GM18508 (cell line): ENCODE results near the gene NLGN1.

Experiments used
- ATAC-seq: cut with Tn5 transposase; IDR thresholded peaks from one replicate; pipeline ENCODE4 v1.9.1; 2021; ENCODE audit warnings: moderate number of reproducible peaks; ENCODE audit not compliant: insufficient read depth, unreplicated experiment

The NLGN1 gene

GRCh38 chr3:174294616-174295015, 897.1 kb downstream of the NLGN1 start:
- ATAC-seq: no peak

DNA sequence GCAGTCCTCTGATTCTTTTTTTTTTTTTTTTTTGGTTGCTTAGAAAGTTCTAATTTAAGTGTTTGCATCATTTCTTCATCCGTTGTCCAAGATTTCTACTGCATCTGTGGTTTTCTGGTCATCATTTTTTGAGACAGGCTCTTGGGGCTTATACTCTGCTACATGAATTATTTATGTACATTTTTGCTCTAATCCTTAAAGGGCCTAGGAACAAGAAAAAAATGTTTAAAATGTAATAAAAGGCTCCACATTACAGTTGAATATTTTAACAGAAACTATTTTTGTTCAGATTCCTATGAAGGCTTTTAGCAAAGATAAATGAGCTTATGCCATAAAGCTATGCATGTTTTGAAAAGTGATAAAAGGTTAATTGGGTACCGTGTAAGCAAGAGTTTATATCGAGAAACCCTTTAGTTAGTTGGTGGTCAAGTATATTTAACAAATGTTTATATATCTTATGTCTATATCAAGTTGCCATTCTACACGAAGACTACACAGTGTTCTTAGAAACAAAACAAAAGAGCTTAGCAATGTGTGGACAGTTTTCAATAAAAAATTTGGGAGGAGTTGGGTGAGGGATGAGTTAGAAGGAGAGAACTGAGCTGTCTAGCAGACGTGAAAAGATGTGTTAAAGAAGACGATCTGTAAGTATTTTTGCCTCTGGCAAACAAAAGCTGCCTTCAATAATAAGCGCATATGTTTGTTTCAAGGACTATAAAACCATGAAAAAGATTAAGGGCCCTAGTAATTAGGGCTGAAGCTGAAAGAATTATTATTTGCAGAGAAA, 898.0 kb downstream of the NLGN1 start:
- no peak for ATAC-seq

- ATAC-seq: no peak
Measured at GRCh38 chr3:174302746-174303315, 905.3 kb downstream of the NLGN1 start.

- ATAC-seq: no peak
Measured at GRCh38 chr3:174303907-174304560, 906.5 kb downstream of the NLGN1 start.

DNA sequence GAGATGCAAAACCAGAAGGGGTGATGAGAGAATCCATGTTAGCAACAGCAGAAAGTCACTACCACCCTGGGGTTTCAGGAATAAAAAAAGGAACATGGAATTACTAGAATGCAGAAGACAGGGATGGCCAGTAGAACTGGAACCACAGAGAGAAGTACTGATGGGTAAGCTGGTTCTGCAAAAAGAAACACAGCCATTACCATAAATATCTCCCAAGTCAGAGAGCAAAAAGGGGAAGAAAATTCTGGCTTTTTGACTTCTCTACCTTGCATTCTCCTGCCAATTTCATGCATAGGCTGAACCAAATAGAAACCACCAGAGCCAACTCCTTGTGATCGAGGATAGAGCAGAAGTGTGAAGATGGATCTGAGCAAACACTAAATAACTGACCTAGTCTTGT, 911.2 kb downstream of the NLGN1 start:
- no peak for ATAC-seq

GRCh38 chr3:174310475-174310983, 913.0 kb downstream of the NLGN1 start:
- no peak for ATAC-seq

DNA sequence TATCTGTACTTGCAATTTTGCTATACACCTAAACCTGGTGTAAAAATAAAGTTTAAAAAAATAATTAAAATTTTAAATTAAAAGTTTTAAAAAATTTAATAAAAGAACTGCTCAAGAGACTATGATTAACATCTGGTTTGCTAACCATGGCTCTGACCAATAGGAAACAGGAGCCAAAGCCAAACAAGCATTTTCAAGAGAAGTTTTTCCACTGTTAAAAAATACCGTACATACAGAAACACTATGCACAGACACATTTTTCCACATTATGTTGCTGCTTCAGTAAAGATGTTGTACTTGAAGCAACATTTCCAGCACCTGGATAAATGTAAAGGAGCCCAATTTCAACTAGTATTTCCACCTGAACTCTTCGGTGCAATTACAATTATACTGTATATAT, 917.7 kb downstream of the NLGN1 start:
- ATAC-seq: no peak

GRCh38 chr3:174317005-174317404, 919.5 kb downstream of the NLGN1 start:
- no peak for ATAC-seq

DNA sequence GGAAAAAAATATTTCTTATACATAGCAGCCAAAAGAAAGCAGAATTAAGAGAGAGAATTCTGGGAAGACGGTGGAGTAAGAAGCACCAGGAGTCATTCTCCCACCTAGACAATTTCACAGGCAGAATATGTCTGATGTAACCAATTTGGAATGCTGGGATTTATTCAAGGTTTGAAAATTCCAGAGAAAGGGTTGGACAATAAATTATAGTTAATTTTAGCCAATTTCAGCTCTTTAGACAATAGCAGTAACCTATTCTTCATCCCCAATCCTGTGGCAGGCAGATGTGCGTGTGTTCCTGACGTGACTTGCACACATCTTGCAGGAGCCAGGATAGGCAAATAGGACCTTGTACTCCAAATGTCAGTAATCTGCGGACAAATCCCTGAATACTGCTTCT, 920.6 kb downstream of the NLGN1 start:
- ATAC-seq: no peak

DNA sequence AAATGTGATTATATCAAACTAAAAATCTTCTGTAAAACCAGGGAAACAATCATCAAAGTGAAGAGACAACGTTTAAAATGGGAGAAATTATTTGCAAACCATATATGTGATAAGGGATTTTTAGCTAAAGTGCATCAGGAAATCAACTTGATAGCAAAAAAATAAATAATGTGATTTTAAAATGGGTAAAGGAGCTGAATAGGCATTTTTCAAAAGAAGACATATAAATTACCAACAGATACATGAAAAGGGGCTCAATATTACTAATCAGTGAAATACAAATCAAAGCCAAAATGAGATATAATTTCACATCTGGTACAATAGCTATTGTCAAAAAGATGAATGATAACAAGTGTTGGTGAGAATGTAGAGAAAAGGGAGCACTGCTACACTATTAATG, 924.0 kb downstream of the NLGN1 start:
- no peak for ATAC-seq

GRCh38 chr3:174322789-174323188, 925.2 kb downstream of the NLGN1 start:
- ATAC-seq: no peak

DNA sequence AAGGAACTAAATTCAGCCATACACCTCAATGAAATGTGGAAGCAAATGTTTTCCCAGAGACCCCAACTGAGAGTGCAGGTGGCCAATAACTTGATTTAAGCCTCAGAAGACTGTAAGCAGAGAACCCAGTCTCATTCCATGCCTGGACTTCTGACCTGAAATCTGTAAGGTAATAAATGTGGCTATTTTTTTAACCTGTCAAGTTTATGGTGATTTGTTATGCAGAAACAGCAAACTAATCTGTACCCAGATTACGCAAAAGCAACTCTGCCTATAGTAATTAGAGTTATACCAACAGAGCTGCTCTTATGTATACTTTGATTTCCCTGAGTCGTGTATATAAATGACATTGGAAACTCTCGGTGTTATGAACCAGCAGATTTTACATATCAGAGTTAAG, 927.6 kb downstream of the NLGN1 start:
- ATAC-seq: no peak

DNA sequence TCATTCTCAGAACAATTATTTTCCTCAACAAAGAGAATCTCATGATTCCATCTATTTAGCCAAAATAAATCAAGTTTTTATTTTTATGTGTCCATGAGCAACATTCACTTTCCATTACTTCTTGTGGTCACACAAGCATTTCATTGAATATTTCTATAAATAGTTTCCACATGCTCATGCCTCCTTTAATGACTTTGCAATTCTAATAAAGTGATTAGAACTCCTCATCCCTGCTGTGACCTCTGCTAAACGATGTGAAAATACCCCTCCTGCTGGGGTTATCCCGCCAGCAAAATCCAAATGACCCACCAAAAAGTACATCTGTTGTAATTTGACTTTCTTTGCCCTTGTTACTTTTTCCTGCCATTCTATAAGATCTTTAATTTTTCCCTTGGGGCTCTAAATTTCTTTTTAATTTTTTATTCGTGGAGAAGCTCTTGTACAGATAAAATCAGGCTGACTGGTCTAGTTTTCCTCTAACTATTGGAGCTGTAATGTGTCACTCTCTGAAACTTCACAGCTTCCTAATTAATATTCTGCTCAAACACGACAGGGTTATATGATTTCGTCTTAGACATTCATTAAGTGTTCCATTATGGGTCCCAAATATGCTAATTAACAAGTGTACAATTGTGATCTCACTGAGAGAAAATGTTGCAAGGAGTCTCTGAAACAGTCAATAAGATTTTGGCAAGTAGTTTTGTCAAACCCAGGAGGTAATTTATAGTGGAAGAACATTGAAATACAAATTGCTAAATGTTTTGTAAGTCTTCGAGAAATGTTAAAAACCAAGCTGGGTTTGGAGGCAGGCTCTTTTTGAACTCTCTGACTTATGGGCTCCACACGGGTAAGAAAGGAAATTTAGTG, 928.5 kb downstream of the NLGN1 start:
- no peak for ATAC-seq

DNA sequence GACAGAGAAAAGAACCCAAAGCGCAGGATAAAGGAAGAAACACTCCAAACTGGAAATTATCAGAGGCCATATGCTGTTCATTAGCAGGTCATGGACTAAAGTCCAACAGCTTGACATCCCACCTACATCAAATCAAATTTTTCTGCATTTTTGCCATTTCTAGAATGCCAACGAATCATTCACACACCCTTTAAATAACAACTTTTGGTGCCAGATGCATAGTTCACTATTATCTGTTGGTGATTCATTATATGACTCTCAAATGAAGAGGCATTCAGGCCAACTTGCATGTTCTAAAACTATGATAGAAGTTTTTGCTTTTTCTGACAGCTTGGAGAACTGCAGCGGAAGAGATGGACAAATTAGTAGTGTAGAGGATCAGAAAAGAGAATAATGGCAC, 931.8 kb downstream of the NLGN1 start:
- no peak for ATAC-seq

- no peak for ATAC-seq
Measured at GRCh38 chr3:174330303-174330702, 932.8 kb downstream of the NLGN1 start.

- no peak for ATAC-seq
Measured at GRCh38 chr3:174331095-174331800, 933.7 kb downstream of the NLGN1 start.

DNA sequence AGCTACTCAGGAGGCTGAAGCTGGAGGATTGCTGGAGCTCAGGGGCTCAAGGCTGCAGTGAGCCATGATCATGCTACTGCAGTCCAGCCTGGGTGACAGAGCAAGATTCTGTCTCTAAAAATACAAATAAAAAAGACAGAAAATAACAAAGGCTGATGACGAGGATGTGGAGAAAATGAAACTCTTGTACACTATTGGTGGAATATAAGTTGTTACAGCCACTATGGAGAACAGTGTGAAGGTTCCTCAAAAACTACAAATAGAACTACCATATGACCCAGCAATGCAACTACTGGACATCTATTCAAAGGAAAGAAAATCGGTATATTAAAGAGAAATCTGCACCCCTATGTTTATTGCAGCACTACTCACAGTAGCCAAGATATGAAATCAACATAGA, 934.8 kb downstream of the NLGN1 start:
- ATAC-seq: no peak

GRCh38 chr3:174333640-174334039, 936.1 kb downstream of the NLGN1 start:
- ATAC-seq: no peak

DNA sequence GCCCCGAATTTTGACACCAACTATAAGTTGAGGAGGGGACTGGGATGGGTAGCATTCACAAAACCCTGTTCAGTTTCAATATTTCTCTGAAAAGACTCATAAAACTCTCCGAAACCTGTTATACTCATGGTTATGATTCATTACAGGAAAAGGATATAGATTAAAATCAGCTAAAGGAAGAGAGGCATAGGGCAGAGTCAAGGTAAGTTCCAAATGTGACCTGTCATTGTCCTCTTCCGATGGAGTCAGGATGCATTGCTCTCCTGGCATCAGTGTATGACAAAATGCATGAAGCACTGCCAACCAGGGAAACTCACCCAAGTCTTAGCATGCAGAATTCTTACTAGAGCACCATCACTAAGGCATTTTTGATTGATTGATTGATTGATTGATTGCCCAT, 936.6 kb downstream of the NLGN1 start:
- no peak for ATAC-seq

GRCh38 chr3:174335324-174335723, 937.8 kb downstream of the NLGN1 start:
- ATAC-seq: no peak
